H9 (cell line): ENCODE results near the gene CUBN. TPM values are rescaled to one million over a fixed set of nuclear protein-coding genes. Genes with fewer than 3 reads are reported as not detected.

Source experiments
- DNase-seq: peaks from one replicate; pipeline ENCODE4 v3.0.0-alpha.2; 2017
- H2AFZ ChIP-seq: one replicate; pipeline ENCODE4 v1.6.1; 2013; ENCODE audit warnings: mild to moderate bottlenecking, low read length, control low read depth, moderate library complexity
- H2AK5ac ChIP-seq: 2 replicates; pipeline ENCODE4 v1.6.1; 2013; ENCODE audit warnings: low read length, control low read depth, mixed read lengths; ENCODE audit not compliant: insufficient read length
- H2BK120ac ChIP-seq: one replicate; pipeline ENCODE4 v1.6.1; 2013; ENCODE audit warnings: low read depth, mild to moderate bottlenecking, low read length, control low read depth, inconsistent platforms; ENCODE audit not compliant: poor library complexity, severe bottlenecking
- H2BK12ac ChIP-seq: 2 replicates; pipeline ENCODE4 v1.6.1; 2013; ENCODE audit warnings: low read length, control low read depth, mixed read lengths, low read depth; ENCODE audit not compliant: insufficient read length
- H2BK15ac ChIP-seq: 2 replicates; pipeline ENCODE4 v1.6.1; 2013; ENCODE audit warnings: low read depth, low read length, control low read depth
- H2BK20ac ChIP-seq: one replicate; pipeline ENCODE4 v1.6.1; 2013; ENCODE audit warnings: low read depth, mild to moderate bottlenecking, low read length, control low read depth, inconsistent platforms; ENCODE audit not compliant: poor library complexity, severe bottlenecking
- H2BK5ac ChIP-seq: 2 replicates; pipeline ENCODE4 v1.6.1; 2013; ENCODE audit warnings: low read length, control low read depth, mixed read lengths; ENCODE audit not compliant: insufficient read length
- H3K14ac ChIP-seq: 2 replicates; pipeline ENCODE4 v1.6.1; 2013; ENCODE audit warnings: low read length, control low read depth; ENCODE audit not compliant: insufficient read depth
- H3K18ac ChIP-seq: 2 replicates; pipeline ENCODE4 v1.6.1; 2013; ENCODE audit warnings: low read depth, mild to moderate bottlenecking, mixed read lengths, low read length, control low read depth; ENCODE audit not compliant: insufficient read length
- H3K23ac ChIP-seq: 2 replicates; pipeline ENCODE4 v1.6.1; 2013; ENCODE audit warnings: low read length, control low read depth, mixed read lengths, low read depth; ENCODE audit not compliant: insufficient read length
- H3K23me2 ChIP-seq: 2 replicates; pipeline ENCODE4 v1.6.1; 2013; ENCODE audit warnings: low read depth, mild to moderate bottlenecking, mixed read lengths, low read length, control low read depth; ENCODE audit not compliant: insufficient read length, poor library complexity, severe bottlenecking
- H3K27ac ChIP-seq: 2 replicates; pipeline ENCODE4 v1.5.1; 2013; ENCODE audit warnings: low read length, control low read depth, mixed read lengths, low read depth; ENCODE audit not compliant: insufficient read length
- H3K27me3 ChIP-seq: 2 replicates; pipeline ENCODE4 v1.6.1; 2013; ENCODE audit warnings: low read length, control low read depth, inconsistent platforms; ENCODE audit not compliant: insufficient read depth
- H3K4ac ChIP-seq: 2 replicates; pipeline ENCODE4 v1.6.1; 2013; ENCODE audit warnings: low read depth, mild to moderate bottlenecking, control low read depth, inconsistent platforms, low read length, moderate library complexity
- H3K4me1 ChIP-seq: 2 replicates; pipeline ENCODE4 v1.6.1; 2013; ENCODE audit warnings: low read length, control low read depth, inconsistent platforms; ENCODE audit not compliant: insufficient read depth
- H3K4me2 ChIP-seq: 2 replicates; pipeline ENCODE4 v1.6.1; 2013; ENCODE audit warnings: low read length, control low read depth, mixed read lengths; ENCODE audit not compliant: insufficient read length, insufficient read depth
- H3K56ac ChIP-seq: 2 replicates; pipeline ENCODE4 v1.6.1; 2013; ENCODE audit warnings: low read depth, mild to moderate bottlenecking, mixed read lengths, low read length, control low read depth; ENCODE audit not compliant: insufficient read length
- H3K79me1 ChIP-seq: 2 replicates; pipeline ENCODE4 v1.6.1; 2013; ENCODE audit warnings: low read depth, mild to moderate bottlenecking, moderate library complexity, low read length, control low read depth, inconsistent platforms; ENCODE audit not compliant: insufficient read depth, poor library complexity, severe bottlenecking
- H3K79me2 ChIP-seq: 2 replicates; pipeline ENCODE4 v1.6.1; 2013; ENCODE audit warnings: low read length, control low read depth, inconsistent platforms; ENCODE audit not compliant: insufficient read depth
- H3K9ac ChIP-seq: 2 replicates; pipeline ENCODE4 v1.6.1; 2013; ENCODE audit warnings: low read length, control low read depth, mixed read lengths; ENCODE audit not compliant: insufficient read length; ENCODE audit errors: extremely low read depth
- H3K9me3 ChIP-seq: one replicate; pipeline ENCODE4 v1.6.1; 2013; ENCODE audit warnings: low read depth, low read length, inconsistent platforms; ENCODE audit not compliant: control insufficient read depth
- H3T11ph ChIP-seq: one replicate; pipeline ENCODE4 v1.6.1; 2013; ENCODE audit warnings: mild to moderate bottlenecking, low read length, control low read depth, inconsistent platforms
- H4K20me1 ChIP-seq: one replicate; pipeline ENCODE4 v1.6.1; 2013; ENCODE audit not compliant: control insufficient read depth, insufficient read length, insufficient read depth
- H4K5ac ChIP-seq: 2 replicates; pipeline ENCODE4 v1.6.1; 2013; ENCODE audit warnings: low read depth, mild to moderate bottlenecking, mixed read lengths, low read length, control low read depth; ENCODE audit not compliant: insufficient read length
- H4K8ac ChIP-seq: replicated peaks from 2 replicates; pipeline ENCODE4 v1.6.1; 2013; ENCODE audit warnings: low read length, control low read depth, mixed read lengths, low read depth; ENCODE audit not compliant: insufficient read length
- H4K91ac ChIP-seq: 2 replicates; pipeline ENCODE4 v1.6.1; 2013; ENCODE audit warnings: low read depth, mild to moderate bottlenecking, moderate library complexity, mixed read lengths, low read length, control low read depth; ENCODE audit not compliant: insufficient read length
- H3K27ac Mint-ChIP-seq, 3 experiments: 2 replicates in 2 of 3; 3 replicates in 1 of 3; pipeline ENCODE4 v1.8.0; 2020 to 2021; ENCODE audit warnings: mixed read lengths in 3 of 3, mild to moderate bottlenecking in 1 of 3, moderate library complexity in 1 of 3
- H3K27me3 Mint-ChIP-seq: 2 replicates; pipeline ENCODE4 v1.8.0; 2021; ENCODE audit warnings: low read depth, mild to moderate bottlenecking, moderate library complexity, mixed read lengths
- H3K36me3 Mint-ChIP-seq, 3 experiments: 2 replicates in 2 of 3; 3 replicates in 1 of 3; pipeline ENCODE4 v1.8.0; 2020 to 2021; ENCODE audit warnings: low read depth in 3 of 3, mixed read lengths in 3 of 3; ENCODE audit not compliant: insufficient read depth in 1 of 3
- H3K4me1 Mint-ChIP-seq, 2 experiments: 2 replicates each; pipeline ENCODE4 v1.8.0; 2020; ENCODE audit warnings: mixed read lengths in 2 of 2
- H3K4me3 Mint-ChIP-seq, 2 experiments: 2 replicates in 1 of 2; 3 replicates in 1 of 2; pipeline ENCODE4 v1.8.0; 2020 to 2021; ENCODE audit warnings: mild to moderate bottlenecking in 2 of 2, mixed read lengths in 2 of 2, moderate library complexity in 1 of 2
- H3K9me3 Mint-ChIP-seq, 2 experiments: 2 replicates in 1 of 2; 3 replicates in 1 of 2; pipeline ENCODE4 v1.8.0; 2020; ENCODE audit warnings: mild to moderate bottlenecking in 2 of 2, mixed read lengths in 2 of 2, moderate library complexity in 1 of 2
- CTCF ChIP-seq: fragments of 200-600 bp; sonication (generic); conservative IDR thresholded peaks from 3 replicates; pipeline ENCODE4 v1.8.0; 2021; ENCODE audit warnings: antibody characterized with exemption, mild to moderate bottlenecking
- WGBS: extraction: QIAGEN DNeasy Blood & Tissue Kit; methylation state at CpG from one replicate; pipeline ENCODE4 v1.1.7; 2013; ENCODE audit warnings: missing lambda C conversion rate, low lambda C conversion rate, mixed read lengths; ENCODE audit not compliant: insufficient read length; ENCODE audit errors: extremely low coverage; 5-methylcytosine and 5-hydroxymethylcytosine counted together
- total RNA-seq: library from RNA; stranded (reverse); gene quantifications from 2 replicates; pipeline ENCODE4 v1.2.1, GENCODE V29; 2021

CUBN gene
- total RNA-seq, 1 experiment from 2014 or later = 0.26 TPM

DNA sequence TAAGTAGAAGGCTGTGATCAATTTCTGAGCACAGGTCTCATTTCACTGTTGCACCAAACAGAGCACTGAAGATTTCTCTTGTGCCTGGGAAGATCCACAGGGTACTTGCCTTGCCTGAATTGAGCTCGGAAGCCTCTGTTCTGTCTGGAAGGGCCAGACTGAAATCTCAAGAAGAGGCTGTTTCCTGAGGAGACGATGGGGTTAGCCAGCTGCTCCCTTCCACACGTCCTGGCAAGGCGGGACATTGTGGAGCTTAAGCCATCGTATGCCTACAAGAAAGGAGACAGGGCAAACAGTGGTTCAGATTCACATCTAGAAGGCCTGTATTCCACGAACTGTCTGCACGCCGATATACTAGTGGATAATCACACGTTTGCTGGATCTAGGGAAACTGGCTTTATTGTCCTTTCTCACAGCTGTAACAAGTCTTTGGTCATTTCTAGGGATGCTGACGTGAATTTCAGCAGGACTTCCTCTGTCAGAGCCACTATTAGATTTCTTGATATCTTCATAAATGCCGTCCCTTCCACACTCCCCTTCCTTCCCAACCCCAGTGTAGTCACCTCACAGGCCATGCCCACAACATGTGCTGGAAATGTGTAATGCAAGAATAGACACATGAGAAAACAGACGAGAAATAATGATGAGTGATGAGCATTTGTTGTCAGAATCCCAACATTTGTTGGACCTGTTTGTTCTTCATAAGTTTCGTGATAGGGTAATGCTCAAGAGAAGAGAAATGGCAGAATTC is 175.2 kb downstream of the CUBN start:
- Histone ChIP-seq H3K14ac (no peak overlapping the region), H3K9me3 (no peaks in the 10 kb centered on the region), H4K20me1 (no peaks in the 10 kb centered on the region), H4K91ac (no peak overlapping the region), H4K5ac (no peak overlapping the region), H3K23me2 (no peaks in the 10 kb centered on the region), H2BK15ac (no peak overlapping the region), H2AFZ (no peak overlapping the region), H2AK5ac (no peak overlapping the region), H3K4me1 (0 out of 2 replicates have a peak, but pooled peaks cover 3% of the 10 kb centered on the region), H3K4ac (no peak overlapping the region), H2BK5ac (no peak overlapping the region), H2BK12ac (no peak overlapping the region), H3K27me3 (no peaks in the 10 kb centered on the region), H3K79me1 (no peaks in the 10 kb centered on the region), H3K4me2 (no peak overlapping the region), H2BK20ac (no peak overlapping the region), H2BK120ac (no peak overlapping the region), H3K18ac (no peak overlapping the region), H3K9ac (no peak overlapping the region), H3T11ph (no peak overlapping the region), H4K8ac (no peak overlapping the region), H3K27ac (no peak overlapping the region), H3K23ac (no peak overlapping the region), H3K79me2 (no peaks in the 10 kb centered on the region), H3K56ac (no peak overlapping the region)
- no peak overlapping the region for H3K4me3 Mint-ChIP-seq
- H3K27ac Mint-ChIP-seq = no peak overlapping the region
- no peak for TF ChIP-seq CTCF
- peaks cover 2% of the 10 kb centered on the region; the same call in 1 of the 2 replicates for H3K27me3 Mint-ChIP-seq
- DNase-seq = no peak
- no peaks in the 10 kb centered on the region; a peak in 1 of 7 replicates for H3K36me3 Mint-ChIP-seq
- H3K9me3 Mint-ChIP-seq = no peaks in the 10 kb centered on the region
- H3K4me1 Mint-ChIP-seq = peaks cover 22 to 27% of the 10 kb centered on the region in 2 experiments
- no CpG with 5 or more reads among the region's 13 CpGs for WGBS
